Jurkat, Clone E6-1 (cell line): Measurements from ENCODE around the gene ARHGEF6.

Experiments used
- DNase-seq: peaks from one replicate; pipeline ENCODE4 v3.0.0-alpha.2; 2011; ENCODE audit warnings: low read depth, low spot score
- H3K4me3 ChIP-seq: 2 replicates; pipeline ENCODE4 v1.5.1; 2011; ENCODE audit warnings: mild to moderate bottlenecking, low read length, control low read depth, moderate library complexity

Gene ARHGEF6

DNA sequence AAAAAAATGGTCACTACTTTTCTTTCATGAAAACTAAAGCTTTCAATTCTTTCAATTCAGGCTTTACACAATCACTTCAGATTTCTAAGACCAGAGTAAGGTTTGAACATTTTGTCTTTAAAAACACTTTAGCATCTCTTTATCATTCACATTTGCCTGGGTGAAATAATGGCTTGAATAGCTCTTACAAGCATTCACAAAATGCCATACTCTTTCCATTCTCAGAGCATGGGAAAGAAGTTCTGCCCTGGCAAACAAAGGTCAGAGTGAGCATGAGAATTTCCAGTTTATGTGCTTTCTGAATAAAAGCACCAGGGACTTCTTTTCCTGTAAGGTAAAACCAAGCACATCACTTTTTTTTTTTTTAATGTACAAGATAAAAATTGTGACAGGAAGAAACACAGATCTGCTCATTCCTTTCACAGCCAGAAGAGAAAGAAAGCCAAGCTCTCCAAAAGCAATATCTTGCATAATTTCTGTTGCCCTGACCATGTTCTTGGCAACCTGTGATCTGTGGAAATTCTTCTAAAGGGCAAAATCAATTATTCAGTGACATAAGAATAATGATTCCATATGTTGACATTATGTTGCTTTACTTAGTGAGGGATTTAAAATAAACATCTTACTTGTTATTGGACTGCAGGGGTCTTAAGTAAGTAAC, 68.0 kb downstream of the ARHGEF6 start:
- no peak for DNase-seq
- H3K4me3 ChIP-seq: no peak overlapping the region

DNA sequence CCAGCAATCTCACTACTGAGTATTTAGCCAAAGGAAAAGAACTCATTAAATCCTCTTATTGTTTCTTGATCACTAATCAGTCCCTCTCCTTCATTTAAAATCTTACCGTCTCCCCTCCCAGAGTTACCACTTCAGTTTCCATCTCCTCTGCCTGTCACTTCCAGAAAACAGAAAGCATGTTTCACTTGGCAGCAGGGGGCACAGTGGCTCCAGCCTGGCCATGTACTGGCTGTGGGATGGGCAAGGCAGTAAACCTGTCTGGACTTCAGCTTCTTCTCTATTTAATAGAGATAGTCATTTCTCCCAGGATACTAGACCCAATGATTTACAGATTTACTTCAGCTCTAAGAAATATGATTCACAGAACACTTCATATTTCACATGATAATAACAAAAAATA, 69.6 kb downstream of the ARHGEF6 start:
- DNase-seq: no peak
- no peak overlapping the region for H3K4me3 ChIP-seq

DNA sequence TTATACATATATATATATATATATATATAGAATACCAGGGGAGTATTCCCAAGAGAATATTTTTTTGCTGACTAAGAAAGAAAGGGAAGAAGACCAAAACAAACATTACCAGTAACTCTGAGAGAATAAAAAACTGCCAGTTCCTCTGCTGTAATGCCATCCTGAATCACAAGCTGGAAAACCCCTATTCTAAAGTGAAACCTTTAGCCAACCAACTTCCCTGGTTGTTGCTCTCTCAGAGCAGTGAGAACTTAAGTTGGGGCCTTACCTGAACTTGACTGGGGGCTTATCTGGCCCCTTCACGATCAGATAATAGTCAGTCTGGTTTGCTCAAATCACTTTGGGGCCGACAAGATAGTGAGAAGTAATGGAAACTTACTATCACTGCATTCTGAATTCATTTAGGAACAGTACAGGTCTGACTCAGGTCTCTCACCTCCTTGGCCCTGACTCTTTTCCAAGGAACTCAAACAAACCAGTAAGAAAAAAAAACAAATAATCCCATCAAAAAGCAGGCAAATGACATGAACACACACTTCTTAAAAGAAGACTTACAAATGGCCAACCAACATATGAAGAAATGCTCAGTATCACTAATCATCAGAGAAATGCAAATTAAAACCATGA, 70.3 kb downstream of the ARHGEF6 start:
- DNase-seq: no peak
- no peak overlapping the region for H3K4me3 ChIP-seq

DNA sequence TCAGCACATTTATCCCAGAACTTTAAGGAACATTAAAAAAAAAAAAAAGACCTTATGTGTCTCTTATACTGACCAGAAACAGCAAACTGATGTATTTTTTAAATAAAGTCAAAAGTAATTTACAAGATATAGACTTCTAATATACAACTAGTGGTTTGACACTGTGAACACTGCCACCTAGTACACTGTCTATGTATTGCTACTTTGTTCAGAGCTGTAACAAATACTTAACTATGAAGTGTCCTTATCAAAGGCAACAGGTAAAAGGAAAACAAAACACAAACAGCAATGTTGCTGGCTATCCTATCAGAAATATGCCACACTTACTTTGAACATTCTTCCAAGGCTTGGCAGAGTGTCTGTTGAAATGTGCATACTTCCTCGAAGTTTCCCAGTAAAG, 72.4 kb downstream of the ARHGEF6 start:
- H3K4me3 ChIP-seq: no peak overlapping the region
- no peak for DNase-seq

DNA sequence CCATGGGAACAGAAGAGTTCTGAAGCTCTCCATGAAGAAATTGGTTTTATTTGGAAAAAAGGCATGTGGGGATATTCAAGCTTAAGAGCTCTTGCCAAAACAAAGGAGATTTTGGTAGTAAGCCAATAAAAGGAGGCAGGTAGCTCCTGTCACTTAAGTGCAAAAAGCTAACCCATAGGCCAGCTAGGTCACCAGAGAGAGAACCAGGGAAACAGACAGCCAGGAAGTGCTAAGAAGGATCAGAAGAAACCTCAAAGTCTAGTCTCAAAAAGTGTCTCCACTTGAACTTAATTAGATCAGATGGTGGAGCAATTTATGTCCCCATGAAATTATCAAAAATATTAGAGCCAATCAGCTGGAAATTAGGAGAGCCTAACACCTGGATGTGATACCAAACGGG, 83.6 kb downstream of the ARHGEF6 start:
- no peak overlapping the region for H3K4me3 ChIP-seq
- DNase-seq: peak; percentile 64

DNA sequence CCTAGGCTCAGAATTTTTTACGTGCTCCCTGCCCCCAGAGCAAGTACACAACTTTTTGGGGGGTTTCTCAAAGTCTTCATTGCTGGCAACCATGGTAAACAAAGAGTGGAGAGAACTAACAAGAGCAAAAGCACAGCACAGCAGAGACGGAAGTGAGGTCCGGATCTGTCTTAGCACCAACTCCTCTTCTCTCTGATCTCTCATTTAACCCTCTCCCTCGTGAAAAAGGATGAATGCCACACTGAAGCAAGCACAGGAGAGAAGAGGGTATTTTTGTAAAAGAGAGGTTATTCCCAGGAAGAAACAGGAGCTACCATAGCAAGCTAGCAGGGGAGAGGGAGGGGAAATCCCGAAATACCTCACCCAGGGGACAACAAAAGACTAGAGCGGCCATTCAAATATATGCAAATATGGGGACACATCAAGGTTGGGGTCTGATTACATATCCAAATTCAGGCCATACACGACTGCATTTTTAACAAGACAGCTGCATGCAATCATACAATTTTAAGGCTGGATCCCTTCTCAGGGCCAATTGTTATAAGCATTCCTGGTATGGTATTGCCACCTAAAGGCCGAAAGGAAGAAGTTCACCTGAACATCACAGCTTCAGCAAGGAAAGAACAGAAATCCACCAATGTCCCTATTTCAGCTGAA, 86.2 kb downstream of the ARHGEF6 start:
- peak overlapping the region; percentile 3; the same call in 1 of the 2 replicates for H3K4me3 ChIP-seq
- peak; percentile 87 for DNase-seq

DNA sequence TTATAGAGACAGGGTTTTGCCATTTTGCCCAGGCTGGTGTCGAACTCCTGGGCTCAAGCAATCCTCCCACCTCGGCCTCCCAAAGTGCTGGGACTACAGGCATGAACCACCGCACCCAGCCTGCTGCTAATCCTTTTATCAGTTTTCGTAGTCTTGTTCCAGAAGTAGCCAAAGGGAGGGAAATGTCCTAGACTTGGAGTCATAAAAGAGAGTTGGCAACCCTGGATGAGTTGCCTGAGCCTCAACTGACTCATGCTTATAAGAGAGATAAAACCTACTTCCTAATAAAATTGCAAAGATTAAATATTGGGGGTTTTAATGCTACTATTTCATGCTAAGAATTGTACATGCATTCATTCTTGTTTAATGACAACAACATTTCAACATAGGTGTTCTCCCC, 88.5 kb downstream of the ARHGEF6 start:
- DNase-seq: no peak
- no peak overlapping the region for H3K4me3 ChIP-seq

DNA sequence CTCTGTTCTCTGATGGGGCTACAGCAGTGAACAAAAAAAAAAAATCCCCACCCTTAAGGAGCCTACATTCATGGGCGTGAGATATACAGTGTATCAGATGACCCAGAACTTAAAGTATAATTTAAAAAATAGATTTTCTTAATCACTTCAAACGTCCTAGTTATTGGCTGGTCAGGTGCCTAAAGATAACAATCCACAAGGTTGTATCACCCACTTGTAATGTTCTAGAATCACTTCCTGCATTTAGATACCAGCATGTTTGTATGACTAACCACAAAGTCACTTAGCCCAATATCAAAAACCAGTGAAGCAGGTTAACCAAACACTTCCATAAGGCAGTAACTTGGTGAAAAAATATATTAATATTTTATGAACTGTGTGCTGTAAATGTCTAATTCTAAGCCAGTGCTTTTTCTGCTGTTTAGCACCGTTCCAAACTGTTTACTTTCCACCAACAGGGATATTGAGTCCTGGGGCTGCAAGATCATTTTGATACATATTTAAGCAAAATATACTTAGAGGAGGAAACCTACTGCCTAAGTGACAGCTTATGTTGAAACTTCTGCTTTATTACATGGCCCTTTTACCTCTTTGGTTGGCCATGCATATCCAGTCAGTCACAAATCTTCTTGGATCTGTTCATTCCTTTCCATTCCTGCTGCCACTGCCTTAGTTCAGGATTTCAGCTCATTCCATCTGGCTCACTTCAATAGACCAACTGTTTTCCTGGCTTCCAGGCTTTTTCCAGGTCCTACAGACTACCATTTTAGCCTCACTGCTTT, 89.5 kb downstream of the ARHGEF6 start:
- peak; percentile 79 for DNase-seq
- H3K4me3 ChIP-seq: no peak overlapping the region

DNA sequence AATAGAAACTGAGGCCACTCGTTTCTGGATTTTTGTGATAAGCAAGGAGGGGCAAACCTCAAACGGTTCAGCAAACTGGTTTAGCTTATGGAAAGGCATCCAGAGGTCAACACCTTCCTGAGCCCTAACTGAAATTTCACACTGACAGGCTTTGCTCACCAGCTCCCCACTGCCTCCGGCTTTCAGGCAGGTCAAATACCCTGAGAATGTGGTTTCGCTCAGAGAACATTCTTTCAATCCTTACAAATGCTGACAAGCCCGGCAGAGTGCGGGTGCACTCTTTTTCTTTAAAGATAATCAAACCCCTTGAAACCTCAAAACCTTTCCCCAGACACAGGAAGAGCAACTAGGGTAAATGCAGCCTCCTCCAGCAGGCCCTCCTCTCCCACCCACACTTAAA, 91.3 kb downstream of the ARHGEF6 start:
- H3K4me3 ChIP-seq: no peak overlapping the region
- DNase-seq: peak; percentile 97

DNA sequence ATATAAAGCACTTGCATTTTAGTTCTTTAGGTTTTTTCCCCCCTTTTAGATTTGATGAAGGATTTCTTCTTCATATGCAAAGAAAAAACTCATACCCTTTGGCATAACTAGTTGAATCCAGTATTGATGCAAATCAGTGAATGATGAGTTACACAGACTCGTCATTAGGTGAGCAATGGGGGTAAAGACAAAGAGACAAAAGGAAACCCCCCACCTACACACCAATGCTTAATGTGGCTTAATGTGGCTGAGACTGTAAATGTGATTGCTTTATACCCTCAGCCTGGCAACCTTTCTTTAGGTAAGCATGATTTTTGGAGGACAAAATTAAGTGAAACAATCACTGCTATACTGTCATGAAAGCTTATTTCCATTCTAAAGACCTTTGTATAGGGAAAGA, 93.3 kb downstream of the ARHGEF6 start:
- no peak for DNase-seq
- no peak overlapping the region for H3K4me3 ChIP-seq

DNA sequence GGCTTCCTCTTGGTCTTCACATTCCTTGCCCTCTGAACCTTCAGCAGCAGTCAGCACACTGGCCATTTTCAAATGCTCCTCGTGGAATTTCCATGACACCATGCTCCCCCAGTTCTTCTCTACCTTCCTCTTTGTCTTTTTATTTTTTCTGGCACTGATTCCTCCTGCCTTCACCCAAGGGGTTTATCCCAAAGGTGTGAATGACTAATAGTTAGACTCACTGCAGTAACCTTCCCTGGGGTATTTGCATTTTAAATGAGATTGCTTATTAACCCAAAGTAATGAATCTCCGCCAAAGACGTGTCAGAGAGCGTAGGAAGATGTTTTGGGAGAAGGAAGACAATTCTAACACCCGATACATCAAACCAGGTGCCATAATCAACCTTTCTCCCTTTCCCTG, 96.6 kb downstream of the ARHGEF6 start:
- DNase-seq: no peak
- no peak overlapping the region for H3K4me3 ChIP-seq

DNA sequence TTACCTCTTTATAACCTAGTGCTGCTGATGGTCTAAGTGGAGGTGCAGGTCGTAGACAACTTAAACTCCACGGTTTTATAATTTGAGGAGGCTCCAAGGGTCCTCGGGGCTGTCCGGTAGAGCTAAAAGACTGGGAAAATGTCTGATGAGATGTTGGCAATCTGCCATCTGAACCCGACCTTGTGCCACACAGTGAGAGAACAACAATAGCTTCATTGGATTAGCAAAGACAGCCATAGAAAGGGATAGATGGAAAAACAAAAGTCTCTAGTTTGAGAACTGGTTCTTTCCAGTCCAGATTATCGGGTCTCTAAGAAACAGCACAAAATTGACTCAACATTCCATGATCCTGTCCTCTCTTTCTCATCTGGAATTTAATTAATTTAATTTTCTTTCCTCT, 101.2 kb downstream of the ARHGEF6 start:
- no peak for DNase-seq
- no peak overlapping the region for H3K4me3 ChIP-seq

DNA sequence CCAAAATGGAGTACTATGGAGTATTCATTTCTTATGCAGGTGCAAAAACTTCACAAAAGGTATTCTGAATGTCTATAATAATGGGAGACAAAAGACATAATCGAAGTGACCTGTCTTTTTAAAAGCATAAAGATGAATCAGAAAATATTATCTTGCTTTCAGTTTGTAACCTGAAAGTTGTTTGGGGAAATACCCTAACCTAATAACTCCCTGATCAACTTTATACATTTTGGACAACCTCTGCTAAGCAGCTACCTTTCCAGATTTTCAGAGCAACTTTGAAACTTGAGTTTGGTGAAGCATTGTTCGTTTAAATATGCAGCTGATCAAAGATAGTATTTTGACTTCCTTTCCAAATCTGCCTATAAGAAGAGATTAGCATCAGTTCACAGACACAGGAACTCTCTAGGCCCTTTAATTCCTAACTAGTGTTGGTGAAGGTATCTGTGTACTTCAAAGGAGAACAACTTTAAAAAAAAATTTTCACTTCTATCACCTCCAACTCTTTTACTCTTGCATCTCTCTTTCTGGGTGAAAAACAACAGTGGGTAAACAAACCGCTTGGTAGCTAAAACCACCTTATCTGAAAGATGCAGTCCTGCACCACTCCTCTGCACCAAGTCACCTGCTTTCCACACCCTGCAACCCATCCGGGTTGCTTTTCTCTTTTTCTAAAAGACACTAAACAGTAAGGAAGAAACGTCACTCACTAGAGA, 106.3 kb downstream of the ARHGEF6 start:
- H3K4me3 ChIP-seq: no peak overlapping the region
- DNase-seq: peak; percentile 83

DNA sequence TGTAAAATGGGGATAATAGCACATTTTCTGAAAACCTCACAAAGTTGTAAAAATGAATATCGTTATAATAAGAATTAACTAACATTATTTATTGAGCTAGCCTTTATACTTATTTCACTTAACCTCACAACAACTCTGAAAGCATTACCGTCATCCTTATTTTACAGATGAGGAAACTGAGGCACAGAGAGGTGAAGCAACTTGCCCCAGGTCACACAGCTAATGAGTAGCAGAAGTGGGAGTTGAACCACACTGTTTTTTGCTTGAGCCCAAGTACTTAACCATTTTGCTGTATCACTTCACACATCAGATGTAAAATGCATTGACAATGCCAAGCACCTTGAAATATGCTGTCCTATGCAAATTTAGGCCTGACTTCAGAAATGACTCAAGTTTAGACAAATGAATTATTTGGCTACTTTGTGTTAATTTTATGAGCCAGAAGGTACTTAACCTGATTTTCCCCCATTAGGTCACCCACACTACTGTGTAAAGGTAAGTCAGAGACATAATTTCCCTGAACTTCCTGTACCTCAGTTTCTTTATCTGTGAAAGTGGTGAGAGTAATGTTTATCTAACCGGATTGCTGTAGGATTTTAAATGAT, 109.6 kb downstream of the ARHGEF6 start:
- no peak for DNase-seq
- H3K4me3 ChIP-seq: no peak overlapping the region

DNA sequence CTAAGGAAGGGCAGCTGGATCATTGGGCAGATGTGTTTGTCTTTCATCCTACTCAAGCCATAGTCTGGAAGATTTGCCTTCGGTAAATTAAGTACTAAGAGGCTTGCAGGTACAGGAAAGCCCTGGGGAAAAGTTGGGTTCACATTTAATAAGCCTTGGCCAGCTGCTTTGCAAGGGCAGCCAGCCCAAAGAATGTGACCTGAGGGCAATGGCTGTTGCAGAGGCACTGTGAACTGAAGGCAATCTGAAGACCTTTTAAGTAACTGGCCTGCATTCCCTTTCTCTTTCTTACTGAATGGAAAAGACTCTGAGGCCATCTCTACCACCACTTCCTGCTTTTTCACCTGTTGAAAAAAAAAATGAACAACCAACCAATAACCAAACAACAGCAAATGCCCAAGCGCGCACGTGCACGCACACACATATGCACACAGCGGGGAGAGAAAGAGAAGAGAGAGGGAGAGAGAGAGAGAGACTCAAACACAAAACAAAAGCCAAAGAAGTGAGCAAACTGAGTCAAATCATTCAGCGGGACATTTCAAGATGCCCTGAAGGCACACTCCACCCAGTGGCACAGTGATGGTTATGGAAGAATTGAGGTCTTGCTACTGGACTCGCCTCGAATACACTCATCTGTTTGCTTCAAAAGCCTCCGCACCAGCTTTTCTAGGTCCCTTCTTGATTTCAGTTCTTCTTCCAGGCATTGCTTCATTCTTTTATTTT, 113.1 kb downstream of the ARHGEF6 start:
- no peak overlapping the region for H3K4me3 ChIP-seq
- no peak for DNase-seq

DNA sequence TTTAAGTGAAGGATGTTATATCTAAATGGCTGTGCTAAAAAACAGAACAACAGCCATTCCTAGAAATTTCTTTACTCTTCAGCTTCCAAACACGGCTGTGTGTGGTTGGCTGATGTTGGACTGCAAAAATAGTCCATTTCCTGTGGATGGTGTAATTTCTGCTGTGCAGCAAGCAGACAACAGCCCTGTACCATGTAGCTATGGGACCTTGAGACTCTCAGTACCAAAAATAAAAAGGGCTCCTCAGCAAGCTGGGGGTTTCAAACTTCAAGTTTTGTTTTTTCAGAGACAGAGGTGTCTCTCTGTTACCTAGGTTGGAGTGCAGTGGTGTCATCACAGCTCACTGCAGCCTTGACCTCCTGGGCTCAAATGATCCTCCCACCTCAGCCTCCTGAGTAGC, 114.6 kb downstream of the ARHGEF6 start:
- H3K4me3 ChIP-seq: no peak overlapping the region
- DNase-seq: no peak

DNA sequence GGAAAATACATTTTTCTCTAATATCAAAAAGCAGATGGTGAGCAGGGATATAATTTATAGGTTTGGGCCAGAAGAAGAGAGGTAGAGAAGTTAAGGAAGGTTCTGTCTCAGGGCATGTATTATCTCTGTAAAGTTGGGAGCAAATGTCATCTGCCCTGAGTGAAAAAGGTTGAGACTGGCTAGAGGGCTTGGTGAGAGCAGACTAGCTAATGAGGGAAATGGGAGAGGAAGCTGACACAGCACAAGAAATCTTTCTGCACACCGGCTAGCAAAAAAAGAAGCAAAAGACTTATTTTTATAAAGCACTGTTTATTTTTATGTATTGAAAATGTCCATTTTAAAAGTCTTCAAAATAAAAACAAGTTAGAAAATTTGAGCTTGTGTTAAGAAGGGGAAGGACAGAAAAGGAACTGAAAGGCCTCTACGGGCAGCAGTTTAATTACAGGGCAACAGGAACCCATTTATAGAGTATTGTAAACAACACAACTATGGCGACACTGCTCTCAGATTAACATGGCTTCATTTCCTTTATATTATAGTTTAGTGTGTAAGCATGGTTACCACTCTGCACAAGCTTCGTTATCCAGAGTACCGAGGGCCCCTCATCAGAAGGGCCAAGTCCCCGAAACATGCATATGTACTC, 115.4 kb downstream of the ARHGEF6 start:
- H3K4me3 ChIP-seq: no peak overlapping the region
- DNase-seq: no peak

DNA sequence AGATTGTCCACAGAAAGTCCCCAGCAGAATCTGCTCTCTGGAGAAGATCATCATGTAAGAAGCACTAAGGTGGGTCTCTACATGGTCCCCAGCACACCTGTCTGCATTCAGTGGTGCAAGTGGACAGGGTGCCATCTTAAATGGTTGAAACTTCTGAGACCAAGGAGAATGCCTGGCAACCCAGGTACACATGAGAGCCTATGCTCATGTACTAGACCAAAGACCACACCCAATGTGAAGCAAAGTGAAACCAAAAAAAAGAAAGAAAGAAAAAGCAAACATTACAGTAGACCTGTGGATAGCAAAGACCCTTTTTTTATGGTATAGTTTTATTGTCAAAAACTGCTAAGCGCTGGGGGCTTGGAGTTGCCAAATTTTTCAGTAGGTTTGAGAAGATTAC, 117.8 kb downstream of the ARHGEF6 start:
- no peak for DNase-seq
- no peak overlapping the region for H3K4me3 ChIP-seq
